ENCODE measurements around the gene NEAT1.
"Not testable (repeated sequence)": the region's sequence is repeated elsewhere in the genome, so short reads cannot be mapped to it uniquely, and the experiment has no call there.

NEAT1 gene

DNA sequence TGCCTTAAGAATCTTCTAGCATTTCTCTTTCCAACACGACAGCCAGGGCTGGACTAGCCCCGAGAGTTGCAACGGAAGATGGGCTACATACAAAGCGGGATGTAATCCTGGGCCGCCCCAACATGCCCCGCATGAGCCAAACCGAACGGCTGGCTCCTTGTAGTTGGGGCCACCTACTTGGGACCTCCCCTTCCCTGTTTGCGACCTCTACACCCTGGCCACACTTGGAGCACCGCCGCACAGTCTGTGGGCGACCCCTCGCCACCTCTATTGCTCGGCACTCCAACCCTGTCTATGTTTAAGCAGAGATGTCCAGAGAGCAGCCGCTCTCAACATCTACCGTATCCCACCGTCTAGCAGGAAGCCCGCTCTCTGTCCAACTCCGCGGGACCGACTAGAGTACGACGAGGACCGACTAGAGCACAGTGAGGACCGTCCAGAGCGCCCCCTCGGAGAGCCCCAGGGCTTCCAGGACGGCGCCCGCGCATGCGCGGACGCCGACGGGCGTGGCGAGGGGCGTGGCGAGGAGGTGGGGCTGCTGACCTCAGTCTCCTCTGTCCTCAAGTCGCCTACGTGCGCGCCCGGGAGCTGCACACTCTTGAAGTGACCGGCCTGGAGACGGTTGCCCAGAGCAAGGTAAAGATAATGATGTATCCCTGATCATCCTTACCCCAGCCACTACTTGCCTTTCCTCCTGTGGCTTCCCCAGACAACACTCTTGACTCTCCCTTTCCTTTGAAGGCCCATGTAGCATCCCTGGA lies 32.3 kb downstream of the NEAT1 start:
- DNase-seq, result peak; percentile 74

DNA sequence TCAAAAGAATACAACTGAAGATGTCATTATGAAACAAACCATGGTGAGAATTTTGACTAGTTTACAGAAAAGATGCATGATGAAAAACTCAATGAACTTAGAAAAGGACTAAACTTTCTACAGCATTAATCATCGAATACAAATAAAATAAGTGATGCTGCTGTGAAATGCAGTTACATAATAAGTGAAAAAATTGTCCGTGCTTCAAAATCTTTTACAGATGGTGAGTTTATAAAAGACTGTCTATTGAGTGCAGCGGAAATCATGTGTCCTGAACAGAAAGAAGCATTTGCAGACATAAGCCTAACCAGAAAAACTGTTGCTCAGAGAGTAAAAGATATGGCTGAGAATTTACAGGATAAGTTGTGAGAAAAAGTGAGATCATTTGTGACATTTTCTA lies 33.8 kb downstream of the NEAT1 start:
- no peak for DNase-seq

DNA sequence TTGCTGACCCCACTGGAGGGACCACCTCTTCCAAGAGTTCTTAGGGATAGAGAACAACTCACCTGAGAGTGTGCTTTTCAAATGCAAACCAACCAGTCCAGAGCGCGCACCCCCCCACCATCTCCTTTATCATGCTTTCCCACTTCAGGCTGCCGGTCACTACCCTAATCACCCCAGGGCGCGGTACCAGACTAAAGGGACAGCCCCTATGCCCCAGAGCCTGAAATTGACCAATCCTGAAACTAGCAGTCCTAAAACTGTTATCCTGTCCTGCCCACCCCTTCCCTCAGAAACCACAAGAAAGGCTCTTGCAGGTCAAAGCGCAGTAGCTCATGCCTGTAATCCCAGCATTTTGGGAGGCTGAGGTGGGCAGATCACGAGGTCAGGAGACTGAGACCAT lies 37.0 kb downstream of the NEAT1 start:
- DNase-seq, result no peak

DNA sequence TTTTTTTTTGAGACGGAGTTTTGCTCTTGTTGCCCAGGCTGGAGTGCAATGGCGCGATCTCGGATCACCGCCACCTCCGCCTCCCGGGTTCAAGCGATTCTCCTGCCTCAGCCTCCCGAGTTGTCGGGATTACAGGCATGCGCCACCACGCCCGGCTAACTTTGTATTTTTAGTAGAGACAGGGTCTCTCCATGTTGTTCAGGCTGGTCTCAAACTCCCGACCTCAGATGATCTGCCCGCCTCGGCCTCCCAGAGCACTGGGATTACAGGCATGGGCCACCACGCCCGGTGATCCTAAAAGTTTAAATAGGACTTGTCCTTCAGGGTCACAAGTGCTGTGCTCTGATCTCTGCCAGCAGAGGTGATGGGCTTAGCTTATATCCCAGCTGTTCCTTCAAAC lies 42.9 kb downstream of the NEAT1 start:
- DNase-seq, result not testable (repeated sequence)

DNA sequence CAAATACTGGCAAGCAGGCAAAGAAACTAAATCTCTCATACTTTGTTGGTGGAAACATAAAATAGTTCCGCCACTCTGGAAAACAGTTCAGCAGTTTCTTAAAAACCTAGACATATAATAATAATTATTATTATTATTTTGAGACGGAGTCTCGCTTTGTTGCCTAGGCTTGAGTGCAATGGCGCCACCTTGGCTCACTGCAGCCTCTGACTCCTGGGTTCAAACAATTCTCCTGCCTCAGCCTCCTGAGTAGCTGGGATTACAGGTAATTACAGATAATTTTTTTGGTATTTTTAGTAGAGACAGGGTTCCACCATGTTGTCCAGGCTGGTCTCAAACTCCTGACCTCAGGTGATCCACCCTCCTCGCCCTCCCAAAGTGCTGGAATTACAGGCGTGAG lies 44.7 kb downstream of the NEAT1 start:
- DNase-seq, result not testable (repeated sequence)

DNA sequence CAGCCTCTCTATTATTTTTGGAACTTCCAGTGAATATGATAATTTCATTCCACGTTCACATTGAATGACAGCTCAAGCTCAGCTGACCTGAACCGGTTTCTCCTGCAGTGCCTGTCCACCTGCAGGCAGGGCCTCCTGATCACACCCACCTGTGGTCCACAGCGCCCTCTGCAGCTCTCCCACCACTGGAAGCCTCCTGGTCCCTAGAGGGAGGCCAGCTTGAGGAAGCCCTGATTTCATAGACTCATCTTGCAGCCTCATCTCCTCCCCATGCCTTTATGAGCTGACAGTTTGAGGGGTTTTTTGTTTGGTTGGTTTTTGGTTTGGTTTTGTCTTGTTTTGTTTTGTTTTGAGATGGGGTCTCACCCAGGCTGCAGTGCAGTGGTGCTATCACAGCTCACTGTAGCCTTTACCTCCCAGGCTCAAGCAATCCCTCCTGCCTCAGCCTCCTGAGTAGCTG lies 46.3 kb downstream of the NEAT1 start:
- peak; percentile 59 for DNase-seq

DNA sequence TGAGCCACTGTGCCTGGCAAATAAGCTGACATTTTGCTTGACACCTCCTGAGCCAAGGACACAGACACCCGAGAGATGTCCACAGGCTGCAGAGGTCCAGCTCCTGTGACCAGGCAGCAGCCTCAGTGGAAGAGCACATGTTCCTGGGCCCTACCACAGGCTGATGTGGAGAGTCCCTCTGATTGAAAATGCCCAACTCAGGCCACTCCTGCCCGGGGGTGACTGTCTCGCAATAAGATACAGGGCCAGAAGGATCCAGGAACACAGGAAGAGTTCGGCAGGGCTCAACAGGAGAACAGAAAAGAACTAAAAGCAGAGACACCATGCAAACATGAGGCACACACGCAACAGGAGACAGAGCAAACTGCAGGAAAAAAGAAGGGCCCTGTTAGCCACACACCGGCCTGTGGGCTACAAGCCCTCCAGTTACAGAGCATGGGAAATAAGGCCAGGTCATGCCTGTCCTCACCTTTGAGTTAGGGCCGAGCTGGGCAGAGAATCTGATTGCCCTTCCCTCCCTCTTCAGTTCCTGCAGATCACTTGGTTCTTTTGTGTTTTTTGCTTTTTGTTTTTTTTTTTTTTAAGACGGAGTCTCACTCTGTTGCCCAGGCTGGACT lies 47.9 kb downstream of the NEAT1 start:
- DNase-seq, result no peak

DNA sequence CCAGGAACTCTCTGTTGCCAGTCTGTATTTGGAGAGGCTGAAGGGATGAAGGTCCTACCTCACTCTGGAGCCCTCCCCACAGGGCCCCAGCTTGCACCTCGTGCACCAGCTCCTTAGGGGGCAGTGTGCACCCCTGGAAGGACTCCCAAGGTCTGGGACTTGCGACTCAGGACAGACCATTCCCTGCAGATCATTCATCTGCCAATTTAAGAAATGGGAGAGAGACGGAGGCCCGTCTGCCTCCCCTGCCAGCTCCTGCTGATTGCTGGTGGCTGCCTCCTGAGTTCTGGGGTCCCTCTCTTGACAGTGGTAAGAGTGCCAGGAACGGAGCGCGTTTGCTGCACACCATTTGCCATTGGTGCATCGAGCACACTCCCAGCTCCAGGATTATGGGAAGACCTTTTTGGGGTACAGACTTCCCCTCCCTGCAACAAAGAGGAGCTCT lies 48.9 kb downstream of the NEAT1 start:
- DNase-seq, result no peak

DNA sequence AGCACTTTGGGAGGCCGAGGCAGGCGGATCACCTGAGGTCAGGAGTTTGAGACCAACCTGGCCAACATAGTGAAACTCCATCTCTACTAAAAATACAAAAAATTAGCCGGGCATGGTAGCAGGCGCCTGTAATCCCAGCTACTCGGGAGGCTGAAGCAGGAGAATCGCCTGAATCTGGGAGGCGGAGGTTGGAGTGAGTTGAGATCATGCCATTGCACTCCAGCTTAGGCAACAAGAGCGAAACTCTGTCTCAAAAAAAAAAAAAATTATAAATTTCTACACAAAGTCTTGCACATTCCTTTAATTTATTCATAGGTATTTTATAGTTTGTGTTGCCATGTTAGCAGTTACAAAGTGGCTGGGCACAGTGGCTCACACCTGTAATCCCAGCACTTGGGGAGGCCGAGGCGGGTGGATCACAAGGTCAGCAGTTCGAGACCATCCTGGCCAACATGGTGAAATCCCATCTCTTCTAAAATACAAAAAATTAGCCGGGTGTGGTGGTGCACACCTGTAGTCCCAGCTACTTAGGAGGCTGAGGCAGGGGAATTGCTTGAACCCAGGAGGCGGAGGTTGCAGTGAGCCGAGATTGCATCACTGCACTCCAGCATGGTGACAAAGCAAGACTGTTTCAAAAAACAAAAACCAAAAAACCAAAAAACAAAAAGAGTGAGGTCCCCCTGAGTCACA lies 50.1 kb downstream of the NEAT1 start:
- DNase-seq, result not testable (repeated sequence)

DNA sequence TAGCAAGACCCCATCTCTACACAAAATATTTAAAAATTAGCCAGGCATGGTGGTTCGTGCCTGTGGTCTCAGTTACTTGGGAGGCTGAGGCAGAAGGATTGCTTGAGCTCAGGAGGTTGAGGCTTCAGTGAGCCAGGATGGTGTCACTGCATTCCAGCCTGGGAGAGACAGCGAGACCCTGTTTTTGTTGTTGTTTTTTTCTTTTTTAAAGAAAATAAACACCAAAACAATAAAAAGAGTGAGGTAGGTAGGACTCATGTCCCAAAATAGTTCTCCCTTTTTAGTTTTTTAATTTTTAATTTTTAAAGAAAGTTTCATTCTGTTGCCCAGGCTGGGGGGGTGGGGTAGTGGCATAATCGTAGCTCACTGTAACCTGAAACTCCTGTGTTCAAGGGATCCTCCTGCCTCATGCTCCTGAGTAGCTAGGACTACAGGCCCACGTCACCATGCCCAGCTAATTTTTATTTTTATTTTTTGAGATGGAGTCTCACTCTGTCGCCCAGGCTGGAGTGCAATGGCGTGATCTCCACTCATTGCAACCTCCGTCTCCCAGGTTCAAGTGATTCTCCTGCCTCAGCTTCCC lies 50.8 kb downstream of the NEAT1 start:
- DNase-seq, result no peak

DNA sequence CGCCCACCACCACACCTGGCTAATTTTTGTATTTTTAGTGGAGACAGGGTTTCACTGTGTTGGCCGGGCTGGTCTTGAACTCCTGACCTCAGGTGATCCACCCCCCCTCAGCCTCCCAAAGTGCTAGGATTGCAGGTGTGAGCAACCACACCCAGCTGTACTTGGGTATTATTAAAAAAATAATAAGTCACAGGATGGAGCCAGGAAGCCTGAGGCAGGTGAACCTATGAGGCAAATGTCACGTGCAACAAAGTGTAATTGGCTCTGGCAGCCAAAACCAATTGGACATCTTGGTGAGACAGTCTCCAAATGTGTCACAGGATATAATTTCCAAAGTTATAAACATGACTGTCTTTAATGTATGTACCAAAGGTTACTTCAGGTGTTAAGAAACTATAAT lies 52.3 kb downstream of the NEAT1 start:
- no peak for DNase-seq

DNA sequence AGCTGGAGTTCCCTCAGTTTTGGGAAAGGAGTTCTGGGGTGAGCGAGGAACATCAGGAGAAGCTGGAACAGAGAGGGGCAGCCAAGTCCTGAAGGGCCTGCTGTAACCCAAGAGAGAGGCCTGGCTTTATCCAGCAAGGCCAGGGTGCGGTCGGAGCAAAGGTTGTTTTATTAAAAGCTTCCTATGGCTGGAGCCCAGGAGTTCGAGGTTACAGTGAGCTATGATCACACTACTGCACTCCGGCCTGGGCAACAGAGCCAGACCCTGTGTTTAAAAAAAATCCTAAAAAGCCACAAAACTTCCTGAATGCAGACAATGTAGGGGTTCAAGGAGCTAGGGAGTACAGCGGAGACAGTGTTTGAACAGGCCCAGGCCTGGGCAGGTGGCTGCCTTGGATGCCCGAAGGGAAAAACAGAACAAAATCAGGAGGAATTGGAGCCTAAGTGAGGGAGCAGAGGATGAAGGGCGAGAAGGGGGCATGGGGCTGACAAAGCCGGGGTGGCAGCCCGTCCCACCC lies 54.1 kb downstream of the NEAT1 start:
- no peak for DNase-seq

DNA sequence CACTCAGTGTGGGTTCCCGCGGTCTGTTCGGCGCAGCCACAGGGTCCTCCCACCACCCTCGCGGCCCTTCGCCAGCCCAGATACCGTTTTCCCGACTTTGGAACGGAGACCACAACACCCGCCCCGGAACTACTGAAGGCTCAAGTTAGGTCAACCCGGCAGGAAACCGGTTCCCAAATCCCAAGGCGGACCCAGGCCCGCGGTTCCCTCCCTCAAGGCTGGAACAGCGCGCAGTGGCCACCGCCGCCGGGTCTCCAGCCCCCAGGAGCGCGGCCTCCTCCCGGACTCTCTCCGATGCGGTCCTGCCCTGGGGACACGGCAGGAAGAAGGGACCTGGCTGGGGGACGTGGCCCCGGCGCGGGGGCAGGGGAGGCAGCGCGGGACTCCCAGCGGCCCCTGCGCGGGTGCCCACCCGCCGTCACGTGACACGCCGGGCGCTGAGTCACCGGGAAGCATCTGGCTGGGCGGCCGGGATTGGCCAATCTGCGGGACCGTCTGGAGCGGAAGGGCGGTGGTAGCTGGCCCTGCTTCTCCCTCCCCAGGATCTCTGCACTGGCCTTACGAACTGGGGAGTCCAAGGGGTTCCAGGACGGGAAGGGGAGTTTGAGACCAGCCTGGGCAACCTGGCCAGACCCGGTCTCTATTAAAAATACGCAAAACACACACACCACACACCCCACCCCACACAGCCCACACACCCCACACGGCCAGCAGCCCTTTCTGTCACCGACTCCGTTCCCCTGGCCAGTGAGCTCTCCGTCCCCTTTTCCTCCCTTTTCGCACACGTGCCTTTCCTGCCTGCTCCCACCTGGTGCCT lies 54.8 kb downstream of the NEAT1 start:
- DNase-seq, result peak; percentile 90

DNA sequence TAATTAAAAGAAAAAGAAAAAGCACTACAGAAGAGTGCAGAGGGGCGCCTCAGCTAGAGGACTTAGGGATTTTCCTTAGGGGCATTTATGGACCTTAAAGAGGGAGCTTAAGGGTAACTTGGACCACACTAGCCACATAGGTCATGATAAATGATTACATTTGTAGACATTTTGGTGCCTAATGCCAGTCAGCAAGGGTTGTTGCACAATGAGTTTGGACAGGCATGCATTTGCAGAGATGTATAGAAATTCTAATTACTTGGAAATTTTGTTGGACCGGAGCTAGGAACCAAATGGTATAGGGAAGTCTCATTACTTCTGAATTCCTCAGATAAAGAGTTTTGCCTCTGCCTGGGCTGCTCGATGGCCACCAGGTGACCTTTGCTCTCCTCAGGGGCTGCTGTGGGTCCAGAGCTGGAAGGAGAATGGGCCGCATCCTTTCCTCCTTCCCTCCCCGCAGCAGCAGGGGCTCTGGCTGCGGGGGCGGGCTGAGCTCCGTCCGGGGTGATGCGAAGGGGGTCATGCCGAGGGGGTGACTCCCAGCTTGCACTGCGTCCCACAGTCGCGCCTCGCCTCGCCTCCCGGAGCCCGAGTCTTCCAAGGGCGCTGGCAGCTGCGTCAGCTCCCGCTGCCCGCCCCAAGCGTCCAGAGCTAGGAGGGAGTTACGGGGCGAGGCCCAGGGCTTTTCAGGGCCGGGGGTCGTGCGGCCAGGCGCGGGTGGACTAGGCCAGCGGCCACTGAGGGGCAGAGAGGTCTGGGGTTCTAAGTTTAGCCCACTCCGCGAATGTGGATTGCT lies 56.0 kb downstream of the NEAT1 start:
- no peak for DNase-seq

DNA sequence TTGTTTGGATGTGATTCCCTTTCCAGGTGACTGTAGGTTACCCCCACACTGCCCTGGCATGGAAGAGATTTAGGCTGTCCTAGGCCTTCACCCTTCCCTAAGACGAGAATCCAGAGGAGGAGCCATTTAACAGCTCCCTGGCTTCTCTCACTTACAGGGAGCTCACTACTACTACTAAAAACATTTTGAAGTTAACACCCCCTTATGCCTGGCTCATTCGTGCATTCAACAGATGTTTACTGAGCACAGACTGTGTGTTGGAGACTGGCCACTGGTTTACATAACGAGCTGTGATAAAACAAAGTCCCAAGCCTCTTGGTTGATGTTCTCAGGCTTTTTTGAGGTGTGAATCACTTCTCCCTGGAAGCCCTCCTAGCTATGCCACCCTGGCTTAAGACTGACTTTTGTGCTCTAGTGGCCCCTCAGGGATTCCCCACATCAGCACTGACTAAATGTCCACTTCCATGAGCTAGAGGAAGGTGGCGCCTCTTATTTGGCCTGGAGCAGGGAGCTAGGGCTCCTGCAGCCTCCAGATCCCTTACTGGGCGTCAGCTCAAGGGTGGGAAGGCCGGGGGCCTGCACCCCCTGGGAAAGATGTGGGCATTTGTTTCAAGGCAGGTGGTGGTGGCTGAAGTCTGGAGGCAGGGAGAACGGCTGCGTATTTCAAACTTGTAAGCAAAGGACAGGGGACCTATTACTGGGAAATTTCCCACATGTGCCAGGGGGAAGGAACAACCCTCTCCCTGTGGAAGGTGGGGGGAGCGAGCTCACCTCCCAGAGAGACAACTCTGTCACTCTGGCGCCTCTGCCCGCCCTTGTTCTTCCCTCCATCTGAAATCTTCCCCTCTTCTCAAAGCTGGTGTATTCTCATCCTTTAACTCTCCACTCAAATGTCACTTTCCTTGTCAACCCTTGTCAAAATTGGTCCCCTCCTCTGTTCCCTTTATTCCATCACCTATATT lies 56.9 kb downstream of the NEAT1 start:
- no peak for DNase-seq

DNA sequence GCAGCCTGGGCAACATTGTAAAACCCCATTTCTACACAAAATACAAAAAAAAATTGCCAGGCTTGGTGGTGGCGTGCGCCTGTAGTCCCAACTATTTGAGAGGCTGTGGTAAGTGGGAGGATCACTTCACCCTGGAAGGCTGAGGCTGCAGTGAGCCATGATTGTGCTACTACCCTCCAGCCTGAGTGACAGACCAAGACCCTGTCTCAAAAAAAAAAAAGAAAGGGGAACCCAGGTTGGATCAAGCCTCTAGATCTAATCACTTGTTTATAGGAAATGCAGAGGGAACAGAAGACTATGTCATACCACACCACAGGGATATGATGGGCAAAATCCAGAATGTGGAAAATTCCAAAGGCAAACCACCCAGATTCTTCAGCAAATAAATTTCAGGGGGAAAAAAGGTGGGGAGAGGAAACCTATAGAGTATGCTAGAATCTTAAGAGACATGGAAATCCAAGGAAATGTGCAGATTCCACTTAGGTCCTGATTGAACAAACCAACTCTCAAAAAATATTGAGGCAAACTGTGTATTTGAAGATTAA lies 59.8 kb downstream of the NEAT1 start:
- DNase-seq, result no peak

DNA sequence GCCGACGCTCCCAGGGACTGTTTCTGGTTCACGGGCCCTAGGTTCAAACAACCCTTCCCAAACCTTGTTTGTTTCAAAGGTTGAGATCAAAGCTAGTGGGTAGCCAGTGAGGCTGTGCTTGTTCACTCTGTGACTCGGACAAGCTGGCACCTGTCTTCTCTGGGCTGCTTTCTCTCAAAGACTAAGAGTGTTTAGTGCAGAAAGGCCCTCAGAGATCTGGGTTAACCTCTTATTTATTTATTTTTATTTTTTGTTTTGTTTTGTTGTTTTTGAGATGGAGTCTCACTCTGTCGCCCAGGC lies 63.3 kb downstream of the NEAT1 start:
- DNase-seq, result no peak

DNA sequence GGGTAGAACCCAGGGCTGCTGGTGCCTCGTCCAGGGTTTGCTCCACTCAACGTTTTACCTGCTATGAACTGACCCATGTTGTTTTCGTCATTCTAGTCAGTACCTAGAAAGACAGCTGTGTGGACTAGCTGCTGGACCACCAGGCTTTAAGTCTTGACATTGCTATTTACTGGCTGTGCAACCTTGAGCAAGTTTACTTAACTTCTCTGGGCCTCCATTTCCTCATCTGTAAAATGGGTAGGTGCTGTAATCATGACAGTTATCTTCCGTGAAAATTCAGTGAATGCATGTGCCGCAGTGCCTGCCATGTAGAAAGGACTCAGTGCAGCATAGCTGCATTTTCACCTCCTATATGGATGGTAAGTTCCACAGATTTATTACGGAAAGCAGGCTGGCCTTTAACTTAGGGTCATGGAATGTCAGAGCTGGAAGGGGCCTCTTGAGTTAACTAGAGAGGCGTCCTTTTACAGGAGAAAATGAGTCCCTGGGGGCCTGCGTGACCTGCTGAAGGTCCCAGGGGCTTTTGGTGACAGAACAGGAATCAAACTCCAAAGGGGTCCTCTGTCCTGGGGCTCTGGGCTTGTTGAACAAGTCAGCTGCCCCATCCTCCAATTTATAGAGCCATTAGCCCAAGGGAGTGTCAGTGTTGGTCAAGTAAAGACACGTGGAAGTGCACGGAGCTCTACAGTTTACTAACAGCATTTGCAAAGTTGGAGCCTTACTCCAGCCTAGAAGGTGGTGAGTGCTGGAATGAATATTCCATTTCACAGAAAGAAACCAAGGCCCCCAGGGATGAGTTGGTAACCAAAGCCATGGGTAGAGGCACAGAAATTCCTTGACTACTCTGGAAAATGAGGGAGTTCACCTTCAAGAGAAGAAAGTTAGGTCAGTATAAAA lies 64.2 kb downstream of the NEAT1 start:
- no peak for DNase-seq

All from activated CD4-positive, alpha-beta T cell treated with anti-CD3 and anti-CD28 coated beads, Interleukin-2, amount 50 U/mL, for 1 hour (primary cell).